Mucosa of rectum (tissue), 2 donors: ENCODE results near the gene PRKAG2.

Experiments used
- H3K27ac ChIP-seq, 2 donors: one replicate each; pipeline ENCODE4 v1.7.0; 2013; ENCODE audit warnings: inconsistent platforms in 2 of 2, low read depth in 2 of 2, low read length in 2 of 2
- H3K27me3 ChIP-seq, 2 donors: one replicate each; pipeline ENCODE4 v1.7.0; 2013; ENCODE audit warnings: low read length in 2 of 2; ENCODE audit not compliant: control insufficient read depth in 2 of 2, insufficient read depth in 2 of 2
- H3K36me3 ChIP-seq, 2 donors: one replicate each; pipeline ENCODE4 v1.7.0; 2013; ENCODE audit warnings: low read length in 2 of 2; ENCODE audit not compliant: control insufficient read depth in 2 of 2, insufficient read depth in 2 of 2
- H3K4me1 ChIP-seq, 2 donors: one replicate each; pipeline ENCODE4 v1.7.0; 2013; ENCODE audit warnings: low read length in 2 of 2, mild to moderate bottlenecking in 1 of 2; ENCODE audit not compliant: control insufficient read depth in 2 of 2, insufficient read depth in 2 of 2
- H3K4me3 ChIP-seq, 2 donors: one replicate each; pipeline ENCODE4 v1.7.0; 2013; ENCODE audit warnings: low read length in 2 of 2
- H3K9ac ChIP-seq, 2 donors: one replicate each; pipeline ENCODE4 v1.7.0; 2013; ENCODE audit warnings: low read length in 2 of 2, low read depth in 1 of 2, mild to moderate bottlenecking in 1 of 2
- H3K9me3 ChIP-seq, 2 donors: one replicate each; pipeline ENCODE4 v1.7.0; 2013; ENCODE audit warnings: low read length in 2 of 2; ENCODE audit not compliant: control insufficient read depth in 2 of 2
- donor health status: healthy.
- donor health status: Normal muscosa, but diverticular disease.

The PRKAG2 gene

GRCh38 chr7:151859948-151860685, 16.8 kb downstream of the PRKAG2 start:
- no peaks in the 10 kb centered on the region for H3K9me3 ChIP-seq
- no peak overlapping the region for H3K27ac ChIP-seq

GRCh38 chr7:151859111-151859947, 17.6 kb downstream of the PRKAG2 start:
- Histone ChIP-seq H3K9me3 (no peaks in the 10 kb centered on the region), H3K27ac (no peak overlapping the region), H3K36me3 (peaks cover 5% of the 10 kb centered on the region in 2 donors)

More at GRCh38 chr7:151859948-151860685, 16.8 kb downstream of the PRKAG2 start:
- no peaks in the 10 kb centered on the region for H3K27me3 ChIP-seq
- H3K4me1 ChIP-seq = no peaks in the 10 kb centered on the region
- H3K4me3 ChIP-seq = no peak overlapping the region
- H3K36me3 ChIP-seq = peaks cover 5% of the 10 kb centered on the region in 2 donors
- H3K9ac ChIP-seq = no peak overlapping the region

GRCh38 chr7:151858456-151858855, 18.5 kb downstream of the PRKAG2 start:
- H3K4me1 ChIP-seq = no peaks in the 10 kb centered on the region
- H3K4me3 ChIP-seq = no peak overlapping the region
- H3K9ac ChIP-seq = no peak overlapping the region
- no peaks in the 10 kb centered on the region for H3K9me3 ChIP-seq
- H3K36me3 ChIP-seq = peaks cover 5% of the 10 kb centered on the region in 2 donors
- H3K27me3 ChIP-seq = no peaks in the 10 kb centered on the region
- H3K27ac ChIP-seq = no peak overlapping the region

More at GRCh38 chr7:151859111-151859947, 17.6 kb downstream of the PRKAG2 start:
- H3K4me3 ChIP-seq = no peak overlapping the region
- H3K4me1 ChIP-seq = no peaks in the 10 kb centered on the region
- no peaks in the 10 kb centered on the region for H3K27me3 ChIP-seq
- H3K9ac ChIP-seq = no peak overlapping the region

GRCh38 chr7:151857866-151858450, 19.0 kb downstream of the PRKAG2 start:
- Histone ChIP-seq H3K36me3 (peaks cover 5% of the 10 kb centered on the region in 2 donors), H3K9ac (no peak overlapping the region), H3K4me1 (no peaks in the 10 kb centered on the region), H3K27ac (no peak overlapping the region), H3K4me3 (no peak overlapping the region), H3K9me3 (no peaks in the 10 kb centered on the region), H3K27me3 (no peaks in the 10 kb centered on the region)

- Histone ChIP-seq H3K36me3 (peaks cover 5% of the 10 kb centered on the region in 2 donors), H3K4me1 (no peaks in the 10 kb centered on the region), H3K9me3 (no peaks in the 10 kb centered on the region), H3K4me3 (no peak overlapping the region), H3K27me3 (no peaks in the 10 kb centered on the region), H3K27ac (no peak overlapping the region), H3K9ac (no peak overlapping the region)
These were observed 19.5 kb downstream of the PRKAG2 start for GRCh38 chr7:151857412-151857811.

GRCh38 chr7:151856516-151856915, 20.4 kb downstream of the PRKAG2 start:
- H3K27ac ChIP-seq = no peak overlapping the region
- H3K9ac ChIP-seq = no peak overlapping the region
- H3K9me3 ChIP-seq = no peaks in the 10 kb centered on the region
- H3K36me3 ChIP-seq = peaks cover 5% of the 10 kb centered on the region in 2 donors
- peaks cover 0 to 3% of the 10 kb centered on the region in 2 donors for H3K4me1 ChIP-seq
- H3K4me3 ChIP-seq = no peak overlapping the region
- no peaks in the 10 kb centered on the region for H3K27me3 ChIP-seq

- H3K36me3 ChIP-seq = peaks cover 5% of the 10 kb centered on the region in 2 donors
- H3K4me1 ChIP-seq = peaks cover 0 to 6% of the 10 kb centered on the region in 2 donors
- H3K27ac ChIP-seq = no peak overlapping the region
- H3K4me3 ChIP-seq = no peak overlapping the region
- H3K27me3 ChIP-seq = no peaks in the 10 kb centered on the region
- H3K9ac ChIP-seq = no peak overlapping the region
- H3K9me3 ChIP-seq = no peaks in the 10 kb centered on the region
These were observed 20.8 kb downstream of the PRKAG2 start for GRCh38 chr7:151856098-151856497.

GRCh38 chr7:151854720-151855071, 22.2 kb downstream of the PRKAG2 start:
- Histone ChIP-seq H3K27ac (no peak overlapping the region), H3K4me3 (no peak overlapping the region), H3K27me3 (no peaks in the 10 kb centered on the region)

GRCh38 chr7:151853896-151854719, 22.8 kb downstream of the PRKAG2 start:
- peaks cover under 1 to 2% of the 10 kb centered on the region in 2 donors for H3K36me3 ChIP-seq
- H3K9ac ChIP-seq = no peak overlapping the region
- H3K4me3 ChIP-seq = no peak overlapping the region
- no peak overlapping the region for H3K27ac ChIP-seq
- no peaks in the 10 kb centered on the region for H3K9me3 ChIP-seq
- H3K27me3 ChIP-seq = no peaks in the 10 kb centered on the region
- H3K4me1 ChIP-seq = peaks cover 2 to 9% of the 10 kb centered on the region in 2 donors

More at GRCh38 chr7:151854720-151855071, 22.2 kb downstream of the PRKAG2 start:
- no peak overlapping the region for H3K9ac ChIP-seq
- H3K4me1 ChIP-seq = peaks cover 2 to 9% of the 10 kb centered on the region in 2 donors
- no peaks in the 10 kb centered on the region for H3K9me3 ChIP-seq
- peaks cover 3 to 5% of the 10 kb centered on the region in 2 donors for H3K36me3 ChIP-seq
